Smooth muscle cell (in vitro differentiated cells): ENCODE results near the gene TMCC1. TPM values are rescaled to one million over a fixed set of nuclear protein-coding genes. Genes with fewer than 3 reads are reported as not detected.

ENCODE experiments used
- DNase-seq: peaks from one replicate; lab custom pipeline; 2025; ENCODE audit not compliant: unreplicated experiment; lab: John Stamatoyannopoulos, UW
- H2AFZ ChIP-seq: fragments of 200-600 bp; sonication (generic); 2 replicates; pipeline ENCODE4 v1.6.0; 2016; ENCODE audit warnings: antibody characterized with exemption, low read depth, mild to moderate bottlenecking
- H3F3A ChIP-seq: fragments of 200-600 bp; sonication (generic); 2 replicates; pipeline ENCODE4 v1.6.0; 2017; ENCODE audit warnings: antibody characterized with exemption, low read depth
- H3K27ac ChIP-seq: fragments of 200-600 bp; sonication (generic); 2 replicates; pipeline ENCODE4 v1.5.1; 2016; ENCODE audit warnings: low read depth, mild to moderate bottlenecking
- H3K27me3 ChIP-seq: fragments of 200-600 bp; sonication (generic); 2 replicates; pipeline ENCODE4 v1.6.1; 2016; ENCODE audit warnings: low read depth, mild to moderate bottlenecking
- H3K36me3 ChIP-seq: fragments of 200-600 bp; sonication (generic); 2 replicates; pipeline ENCODE4 v1.5.1; 2016; ENCODE audit warnings: low read depth
- H3K4me1 ChIP-seq: fragments of 200-600 bp; sonication (generic); 2 replicates; pipeline ENCODE4 v1.5.1; 2016; ENCODE audit warnings: low read depth
- H3K4me2 ChIP-seq: fragments of 200-600 bp; sonication (generic); 2 replicates; pipeline ENCODE4 v1.6.0; 2016; ENCODE audit warnings: mild to moderate bottlenecking
- H3K4me3 ChIP-seq: fragments of 200-600 bp; sonication (generic); 2 replicates; pipeline ENCODE4 v1.5.1; 2016; ENCODE audit warnings: mild to moderate bottlenecking
- H3K79me2 ChIP-seq: fragments of 200-600 bp; sonication (generic); 2 replicates; pipeline ENCODE4 v1.6.0; 2016; ENCODE audit warnings: low read depth, mild to moderate bottlenecking
- H3K9ac ChIP-seq: fragments of 200-600 bp; sonication (generic); 2 replicates; pipeline ENCODE4 v1.6.0; 2016; ENCODE audit warnings: low read depth
- H3K9me3 ChIP-seq: fragments of 200-600 bp; sonication (generic); replicated peaks from 2 replicates; pipeline ENCODE4 v1.5.1; 2016; ENCODE audit warnings: low read depth
- H4K20me1 ChIP-seq: fragments of 200-600 bp; sonication (generic); 2 replicates; pipeline ENCODE4 v1.6.0; 2016; ENCODE audit warnings: low read depth
- WGBS: methylation state at CpG from one replicate; pipeline ENCODE4 v1.1.7; 2016; ENCODE audit warnings: low lambda C conversion rate; 5-methylcytosine and 5-hydroxymethylcytosine counted together
- polyA plus RNA-seq: library from polyadenylated mRNA; unstranded; fragments of >200 nt; fragmentation: Nextera tagmentation; extraction: Ambion mirVana; gene quantifications from 2 replicates; pipeline ENCODE4 v1.2.1, GENCODE V29; 2016
- total RNA-seq: library from RNA; depleted of rRNA; stranded (reverse); fragments of >200 nt; gene quantifications from 2 replicates; pipeline ENCODE4 v1.2.3, GENCODE V29; 2014
- TF ChIP-seq, protein P1 (sequence below): fragments of 200-600 bp; sonication (generic); IDR thresholded peaks from 2 replicates; pipeline ENCODE4 v1.5.1; 2017; ENCODE audit warnings: borderline replicate concordance, mild to moderate bottlenecking, antibody characterized with exemption; ENCODE audit not compliant: insufficient read depth, poor library complexity, severe bottlenecking

TMCC1 gene
- total and polyA plus RNA-seq, 2 experiments from 2014 or later, result 5.3 to 17.8 TPM

DNA sequence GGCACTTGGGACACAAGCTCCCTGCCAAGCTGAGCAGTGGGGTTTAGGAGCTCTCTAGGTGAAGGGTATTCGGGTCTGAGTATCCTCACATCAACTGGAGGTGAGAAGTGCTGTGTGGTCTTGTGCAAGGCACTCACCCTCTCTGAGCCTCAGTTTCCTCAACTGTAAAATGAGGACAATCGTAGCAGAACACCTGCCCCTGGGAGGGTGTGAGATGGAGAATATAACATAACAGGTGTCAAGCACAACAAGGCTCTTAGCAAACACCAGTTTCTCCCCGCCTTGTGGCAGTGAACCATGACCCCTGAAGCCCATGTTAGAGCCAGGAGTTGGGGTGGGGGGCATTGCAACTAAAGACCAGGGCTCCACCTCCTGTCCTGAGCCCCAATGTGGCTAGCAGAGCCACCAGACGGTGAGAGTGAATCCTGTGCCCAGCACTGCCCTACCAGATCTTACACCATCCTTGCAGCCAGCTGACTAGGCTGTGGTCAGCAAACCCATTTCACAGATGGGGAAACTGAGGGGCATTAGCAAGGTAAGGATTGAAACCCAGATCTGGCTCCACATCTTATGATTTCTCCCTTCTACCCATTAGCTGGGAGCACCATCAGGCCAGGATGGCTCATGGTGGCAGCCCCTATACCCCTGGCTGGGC, 284.4 kb downstream of the TMCC1 start:
- Histone ChIP-seq H3K27me3 (no peaks in the 10 kb centered on the region), H3K4me2 (peak overlapping the region; percentile 12), H4K20me1 (peaks cover 17% of the 10 kb centered on the region), H3K79me2 (peaks cover 22% of the 10 kb centered on the region), H3K9ac (no peak overlapping the region), H3K4me3 (no peak overlapping the region), H3K9me3 (no peaks in the 10 kb centered on the region), H3K36me3 (no peaks in the 10 kb centered on the region), H3K27ac (peak overlapping the region; percentile 93), H3K4me1 (peaks cover 8% of the 10 kb centered on the region), H2AFZ (no peak overlapping the region), H3F3A (peaks cover 50% of the 10 kb centered on the region)
- WGBS, result 90% methylated on average over 4 of the region's 4 CpGs
- no peak for DNase-seq
- TF ChIP-seq, protein P1, sequence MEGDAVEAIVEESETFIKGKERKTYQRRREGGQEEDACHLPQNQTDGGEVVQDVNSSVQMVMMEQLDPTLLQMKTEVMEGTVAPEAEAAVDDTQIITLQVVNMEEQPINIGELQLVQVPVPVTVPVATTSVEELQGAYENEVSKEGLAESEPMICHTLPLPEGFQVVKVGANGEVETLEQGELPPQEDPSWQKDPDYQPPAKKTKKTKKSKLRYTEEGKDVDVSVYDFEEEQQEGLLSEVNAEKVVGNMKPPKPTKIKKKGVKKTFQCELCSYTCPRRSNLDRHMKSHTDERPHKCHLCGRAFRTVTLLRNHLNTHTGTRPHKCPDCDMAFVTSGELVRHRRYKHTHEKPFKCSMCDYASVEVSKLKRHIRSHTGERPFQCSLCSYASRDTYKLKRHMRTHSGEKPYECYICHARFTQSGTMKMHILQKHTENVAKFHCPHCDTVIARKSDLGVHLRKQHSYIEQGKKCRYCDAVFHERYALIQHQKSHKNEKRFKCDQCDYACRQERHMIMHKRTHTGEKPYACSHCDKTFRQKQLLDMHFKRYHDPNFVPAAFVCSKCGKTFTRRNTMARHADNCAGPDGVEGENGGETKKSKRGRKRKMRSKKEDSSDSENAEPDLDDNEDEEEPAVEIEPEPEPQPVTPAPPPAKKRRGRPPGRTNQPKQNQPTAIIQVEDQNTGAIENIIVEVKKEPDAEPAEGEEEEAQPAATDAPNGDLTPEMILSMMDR, result no peak

DNA sequence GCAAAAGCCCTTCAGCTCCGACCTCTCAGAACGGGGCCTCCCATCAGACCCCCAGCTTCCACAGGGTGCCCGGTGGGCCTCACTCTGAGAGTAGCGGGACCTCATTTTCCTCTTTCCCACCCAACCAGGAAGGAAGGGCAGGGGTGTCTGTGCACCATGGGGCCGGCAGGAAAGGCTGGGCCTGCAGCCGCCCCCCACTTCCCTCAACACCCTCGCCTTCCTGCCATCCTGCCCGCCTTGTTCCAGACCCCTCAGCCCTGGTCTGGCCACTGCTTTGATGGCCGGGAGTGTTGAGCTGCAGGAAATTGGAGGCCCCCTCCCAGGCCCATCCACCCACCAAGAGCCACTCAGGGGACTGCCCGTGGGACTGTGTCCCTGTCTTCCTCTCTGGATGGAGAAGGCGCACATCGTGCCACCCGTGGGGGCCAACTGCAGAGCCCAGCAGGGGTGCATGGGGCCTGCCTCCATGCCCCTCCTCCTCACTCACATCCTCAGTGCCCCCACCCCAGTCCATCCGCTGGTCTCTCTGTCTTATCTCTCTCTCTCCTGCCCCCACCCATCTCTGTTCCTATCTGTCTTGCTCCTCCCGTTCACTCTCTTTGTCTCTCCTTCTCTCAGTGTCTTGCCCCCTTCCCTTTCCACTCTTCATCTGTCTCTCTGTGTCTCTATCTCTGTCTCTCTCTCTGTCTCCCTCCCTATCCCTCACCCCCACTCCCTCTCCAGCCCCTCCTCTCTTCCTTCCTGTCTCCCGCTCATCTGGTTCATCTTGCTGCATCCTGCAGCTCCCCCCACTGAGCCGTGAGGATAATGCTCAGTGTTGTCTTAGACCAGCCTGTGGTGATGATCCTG, 285.2 kb downstream of the TMCC1 start:
- Histone ChIP-seq H3F3A (peaks cover 51% of the 10 kb centered on the region), H3K36me3 (no peaks in the 10 kb centered on the region), H2AFZ (no peak overlapping the region), H3K9ac (peak overlapping the region; percentile 75), H3K9me3 (no peaks in the 10 kb centered on the region), H3K4me2 (peak overlapping the region; percentile 90), H3K4me1 (peaks cover 13% of the 10 kb centered on the region), H3K4me3 (no peak overlapping the region), H3K79me2 (peaks cover 30% of the 10 kb centered on the region), H4K20me1 (peaks cover 25% of the 10 kb centered on the region), H3K27ac (peak overlapping the region; percentile 93), H3K27me3 (no peaks in the 10 kb centered on the region)
- TF ChIP-seq, protein P1, result no peak
- WGBS, result 42% methylated on average over 15 of the region's 17 CpGs
- no peak for DNase-seq

DNA sequence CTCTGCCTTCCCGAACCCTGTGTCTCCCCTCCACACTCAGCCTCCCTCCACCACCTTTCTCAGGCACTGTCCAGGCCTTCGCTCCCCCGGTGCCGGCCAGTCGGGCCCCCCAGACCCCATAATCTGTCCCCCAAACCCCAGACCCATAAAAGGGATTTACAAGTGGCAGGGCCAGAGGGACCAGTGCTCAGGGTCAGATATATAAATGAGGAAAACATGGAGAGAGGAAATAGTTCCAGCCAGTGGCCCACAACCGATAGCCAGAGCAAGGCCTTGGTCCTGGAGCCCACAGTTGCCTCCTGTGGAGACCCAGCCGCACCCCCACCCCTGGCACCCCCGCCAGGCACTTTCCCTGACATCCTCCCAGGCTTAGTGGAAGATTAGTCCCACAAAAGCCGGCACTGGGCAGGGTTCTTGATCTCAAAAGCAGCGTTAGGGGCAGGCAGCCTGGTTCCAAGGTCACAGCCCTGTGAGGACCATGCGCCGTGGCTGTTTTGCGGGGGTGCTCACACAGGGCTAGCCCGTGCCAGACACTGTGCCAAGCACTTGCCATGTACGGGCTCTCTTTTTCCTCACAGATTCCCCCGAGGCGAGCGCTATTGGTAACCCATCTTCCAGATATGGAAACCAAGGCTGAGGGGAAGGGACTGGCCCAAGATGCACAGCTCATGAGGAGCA, 286.0 kb downstream of the TMCC1 start:
- Histone ChIP-seq H3F3A (peaks cover 51% of the 10 kb centered on the region), H3K4me2 (peak overlapping the region; percentile 90), H2AFZ (peak overlapping the region; percentile 91), H3K79me2 (peaks cover 38% of the 10 kb centered on the region), H3K36me3 (no peaks in the 10 kb centered on the region), H3K9ac (peak overlapping the region; percentile 75), H3K9me3 (no peaks in the 10 kb centered on the region), H4K20me1 (peaks cover 31% of the 10 kb centered on the region), H3K4me3 (peak overlapping the region; percentile 60), H3K4me1 (peaks cover 18% of the 10 kb centered on the region), H3K27me3 (no peaks in the 10 kb centered on the region), H3K27ac (peak overlapping the region; percentile 93)
- WGBS, result 29% methylated on average over 18 of the region's 18 CpGs
- TF ChIP-seq, protein P1, result no peak
- DNase-seq, result no peak
